Osteocyte (in vitro differentiated cells): ENCODE results near the gene SLFN12L. TPM values are rescaled to one million over a fixed set of nuclear protein-coding genes. Genes with fewer than 3 reads are reported as not detected.
"Not testable (repeated sequence)": the region's sequence is repeated elsewhere in the genome, so short reads cannot be mapped to it uniquely, and the experiment has no call there.

Experiments used
- DNase-seq: peaks from one replicate; pipeline ENCODE4 v3.0.0; 2021; ENCODE audit warnings: mixed read lengths; ENCODE audit not compliant: unreplicated experiment; ENCODE audit errors: extremely low spot score
- H3K27ac Mint-ChIP-seq: one replicate; pipeline ENCODE4 v1.8.0; 2021; ENCODE audit warnings: mild to moderate bottlenecking, mixed read lengths; ENCODE audit not compliant: unreplicated experiment
- H3K27me3 Mint-ChIP-seq: one replicate; pipeline ENCODE4 v1.8.0; 2021; ENCODE audit warnings: mixed read lengths; ENCODE audit not compliant: unreplicated experiment
- H3K36me3 Mint-ChIP-seq: one replicate; pipeline ENCODE4 v1.8.0; 2021; ENCODE audit warnings: mixed read lengths; ENCODE audit not compliant: unreplicated experiment
- H3K4me1 Mint-ChIP-seq: one replicate; pipeline ENCODE4 v1.8.0; 2021; ENCODE audit warnings: mixed read lengths; ENCODE audit not compliant: unreplicated experiment
- H3K4me3 Mint-ChIP-seq: one replicate; pipeline ENCODE4 v1.8.0; 2021; ENCODE audit warnings: mild to moderate bottlenecking, moderate library complexity, mixed read lengths; ENCODE audit not compliant: unreplicated experiment
- H3K9me3 Mint-ChIP-seq: one replicate; pipeline ENCODE4 v1.8.0; 2021; ENCODE audit warnings: mixed read lengths; ENCODE audit not compliant: unreplicated experiment
- CTCF ChIP-seq: fragments of 200-600 bp; sonication (generic); IDR thresholded peaks from 2 replicates; pipeline ENCODE4 v1.5.0; 2021; ENCODE audit warnings: antibody characterized with exemption, mild to moderate bottlenecking, moderate library complexity
- total RNA-seq: library from RNA; stranded (reverse); gene quantifications from 2 replicates; pipeline ENCODE4 v1.2.1, GENCODE V29; 2021

SLFN12L gene
- total RNA-seq, 1 donor from 2014 or later = not detected

GRCh38 chr17:35577830-35578196 lies 40.3 kb upstream of the SLFN12L start:
- Mint-ChIP-seq H3K9me3 (no peaks in the 10 kb centered on the region), H3K27ac (peak overlapping the region; percentile 99), H3K27me3 (peaks cover 3% of the 10 kb centered on the region), H3K36me3 (peaks cover 5% of the 10 kb centered on the region), H3K4me3 (peak overlapping the region; percentile 95), H3K4me1 (peaks cover 25% of the 10 kb centered on the region)
- no peak for DNase-seq
- no peak for TF ChIP-seq CTCF

- H3K4me3 Mint-ChIP-seq = no peak overlapping the region
- DNase-seq = no peak
- H3K27ac Mint-ChIP-seq = no peak overlapping the region
- no peak for TF ChIP-seq CTCF
- no peaks in the 10 kb centered on the region for H3K9me3 Mint-ChIP-seq
- peaks cover 7% of the 10 kb centered on the region for H3K36me3 Mint-ChIP-seq
- peaks cover 25% of the 10 kb centered on the region for H3K4me1 Mint-ChIP-seq
- H3K27me3 Mint-ChIP-seq = no peaks in the 10 kb centered on the region
These were observed 38.3 kb upstream of the SLFN12L start for GRCh38 chr17:35575759-35576158.

GRCh38 chr17:35569405-35569804 lies 31.9 kb upstream of the SLFN12L start:
- Mint-ChIP-seq H3K27me3 (peaks cover 18% of the 10 kb centered on the region), H3K9me3 (no peaks in the 10 kb centered on the region), H3K27ac (no peak overlapping the region), H3K36me3 (peaks cover 2% of the 10 kb centered on the region), H3K4me1 (peaks cover 26% of the 10 kb centered on the region), H3K4me3 (peak overlapping the region; percentile 92)
- no peak for DNase-seq
- no peak for TF ChIP-seq CTCF

- H3K36me3 Mint-ChIP-seq = peaks cover 2% of the 10 kb centered on the region
- H3K27ac Mint-ChIP-seq = peak overlapping the region; percentile 98
- TF ChIP-seq CTCF = no peak
- H3K4me1 Mint-ChIP-seq = peaks cover 26% of the 10 kb centered on the region
- no peaks in the 10 kb centered on the region for H3K9me3 Mint-ChIP-seq
- H3K4me3 Mint-ChIP-seq = peak overlapping the region; percentile 92
- peaks cover 25% of the 10 kb centered on the region for H3K27me3 Mint-ChIP-seq
- DNase-seq = no peak
These were observed 31.1 kb upstream of the SLFN12L start for GRCh38 chr17:35568561-35568960.

- Mint-ChIP-seq H3K36me3 (peaks cover 1% of the 10 kb centered on the region), H3K27me3 (peaks cover 25% of the 10 kb centered on the region), H3K4me3 (peak overlapping the region; percentile 92), H3K27ac (peak overlapping the region; percentile 60), H3K9me3 (no peaks in the 10 kb centered on the region), H3K4me1 (peaks cover 26% of the 10 kb centered on the region)
- DNase-seq = no peak
- TF ChIP-seq CTCF = no peak
These were observed 29.5 kb upstream of the SLFN12L start for GRCh38 chr17:35566968-35567367.

- H3K27me3 Mint-ChIP-seq = peaks cover 48% of the 10 kb centered on the region
- H3K27ac Mint-ChIP-seq = not testable (repeated sequence)
These were observed 25.7 kb upstream of the SLFN12L start for GRCh38 chr17:35563181-35563580.

More at GRCh38 chr17:35563181-35563580, 25.7 kb upstream of the SLFN12L start:
- H3K4me1 Mint-ChIP-seq, H3K4me3 Mint-ChIP-seq, H3K36me3 Mint-ChIP-seq, DNase-seq, H3K9me3 Mint-ChIP-seq: not testable (repeated sequence)
